Brain microvascular endothelial cell (primary cell): ENCODE data around the gene OSGIN1.

ENCODE experiments used
- DNase-seq: peaks from one replicate; pipeline ENCODE4 v3.0.0-alpha.2; 2020
- H3K27ac ChIP-seq: fragments of 250-450 bp; sonication (Bioruptor Pico); 2 replicates; pipeline ENCODE4 v1.5.1; 2020; ENCODE audit warnings: mild to moderate bottlenecking, moderate library complexity
- H3K27me3 ChIP-seq: fragments of 250-450 bp; sonication (Bioruptor Pico); replicated peaks from 2 replicates; pipeline ENCODE4 v1.5.1; 2020; ENCODE audit warnings: mild to moderate bottlenecking
- H3K36me3 ChIP-seq: fragments of 250-450 bp; sonication (Bioruptor Pico); replicated peaks from 2 replicates; pipeline ENCODE4 v1.5.1; 2020; ENCODE audit warnings: mild to moderate bottlenecking
- H3K4me3 ChIP-seq: 2 replicates; pipeline ENCODE4 v1.5.1; 2011; ENCODE audit warnings: low read depth, mild to moderate bottlenecking, control low read depth, low read length, moderate library complexity
- in situ Hi-C: cut with HindIII; loops from 2 replicates; pipeline ENCODE4 v1.10.0; 2017; ENCODE audit warnings: low sequenced_read_pairs, low pct_ligation_motif_present
- TF ChIP-seq, protein P1 (sequence below): IDR thresholded peaks from 2 replicates; pipeline ENCODE4 v1.5.1; 2011; ENCODE audit warnings: low read depth, mild to moderate bottlenecking, moderate library complexity, low read length, control low read depth, inconsistent platforms; ENCODE audit errors: missing control alignments

The OSGIN1 gene

DNA sequence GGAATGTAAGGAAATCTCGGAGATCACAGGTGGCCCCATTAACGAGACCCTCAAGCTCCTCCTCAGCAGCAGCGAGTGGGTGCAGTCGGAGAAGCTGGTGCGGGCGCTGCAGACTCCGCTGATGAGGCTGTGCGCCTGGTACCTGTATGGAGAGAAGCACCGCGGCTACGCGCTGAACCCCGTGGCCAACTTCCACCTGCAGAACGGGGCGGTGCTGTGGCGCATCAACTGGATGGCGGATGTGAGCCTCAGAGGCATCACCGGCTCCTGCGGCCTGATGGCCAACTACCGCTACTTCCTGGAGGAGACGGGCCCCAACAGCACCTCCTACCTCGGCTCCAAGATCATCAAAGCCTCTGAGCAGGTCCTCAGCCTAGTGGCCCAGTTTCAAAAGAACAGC, 38.0 kb upstream of the OSGIN1 start:
- no peak for DNase-seq
- in situ Hi-C loops, result no loop called here
- TF ChIP-seq, protein P1, sequence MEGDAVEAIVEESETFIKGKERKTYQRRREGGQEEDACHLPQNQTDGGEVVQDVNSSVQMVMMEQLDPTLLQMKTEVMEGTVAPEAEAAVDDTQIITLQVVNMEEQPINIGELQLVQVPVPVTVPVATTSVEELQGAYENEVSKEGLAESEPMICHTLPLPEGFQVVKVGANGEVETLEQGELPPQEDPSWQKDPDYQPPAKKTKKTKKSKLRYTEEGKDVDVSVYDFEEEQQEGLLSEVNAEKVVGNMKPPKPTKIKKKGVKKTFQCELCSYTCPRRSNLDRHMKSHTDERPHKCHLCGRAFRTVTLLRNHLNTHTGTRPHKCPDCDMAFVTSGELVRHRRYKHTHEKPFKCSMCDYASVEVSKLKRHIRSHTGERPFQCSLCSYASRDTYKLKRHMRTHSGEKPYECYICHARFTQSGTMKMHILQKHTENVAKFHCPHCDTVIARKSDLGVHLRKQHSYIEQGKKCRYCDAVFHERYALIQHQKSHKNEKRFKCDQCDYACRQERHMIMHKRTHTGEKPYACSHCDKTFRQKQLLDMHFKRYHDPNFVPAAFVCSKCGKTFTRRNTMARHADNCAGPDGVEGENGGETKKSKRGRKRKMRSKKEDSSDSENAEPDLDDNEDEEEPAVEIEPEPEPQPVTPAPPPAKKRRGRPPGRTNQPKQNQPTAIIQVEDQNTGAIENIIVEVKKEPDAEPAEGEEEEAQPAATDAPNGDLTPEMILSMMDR, result no peak
- peaks cover 9% of the 10 kb centered on the region for H3K36me3 ChIP-seq
- H3K4me3 ChIP-seq, result no peak overlapping the region
- no peaks in the 10 kb centered on the region for H3K27me3 ChIP-seq
- no peak overlapping the region for H3K27ac ChIP-seq

DNA sequence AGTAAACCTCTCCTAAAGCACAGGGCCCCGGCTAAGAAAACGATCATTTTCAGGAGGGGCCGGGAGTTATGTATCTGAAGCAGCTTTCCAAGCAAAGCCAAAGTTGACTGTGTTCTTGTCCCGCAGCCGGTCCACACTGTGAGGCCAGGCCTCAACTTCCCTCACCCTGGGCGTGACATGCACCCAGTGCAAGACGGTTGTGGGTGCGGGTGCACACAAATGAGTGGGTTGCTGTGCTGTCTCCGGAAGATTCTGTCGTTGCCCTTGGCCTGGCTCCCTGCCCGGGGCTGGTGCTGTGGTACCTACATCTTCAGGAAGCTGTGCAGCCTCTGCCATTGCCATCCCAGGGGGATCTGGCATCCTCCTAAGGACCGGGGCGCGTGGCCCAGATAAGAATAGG, 37.5 kb upstream of the OSGIN1 start:
- no peak overlapping the region for H3K27ac ChIP-seq
- H3K27me3 ChIP-seq, result no peaks in the 10 kb centered on the region
- TF ChIP-seq, protein P1, result no peak
- in situ Hi-C loops, result no loop called here
- H3K4me3 ChIP-seq, result no peak overlapping the region
- peaks cover 9% of the 10 kb centered on the region for H3K36me3 ChIP-seq
- DNase-seq, result no peak

DNA sequence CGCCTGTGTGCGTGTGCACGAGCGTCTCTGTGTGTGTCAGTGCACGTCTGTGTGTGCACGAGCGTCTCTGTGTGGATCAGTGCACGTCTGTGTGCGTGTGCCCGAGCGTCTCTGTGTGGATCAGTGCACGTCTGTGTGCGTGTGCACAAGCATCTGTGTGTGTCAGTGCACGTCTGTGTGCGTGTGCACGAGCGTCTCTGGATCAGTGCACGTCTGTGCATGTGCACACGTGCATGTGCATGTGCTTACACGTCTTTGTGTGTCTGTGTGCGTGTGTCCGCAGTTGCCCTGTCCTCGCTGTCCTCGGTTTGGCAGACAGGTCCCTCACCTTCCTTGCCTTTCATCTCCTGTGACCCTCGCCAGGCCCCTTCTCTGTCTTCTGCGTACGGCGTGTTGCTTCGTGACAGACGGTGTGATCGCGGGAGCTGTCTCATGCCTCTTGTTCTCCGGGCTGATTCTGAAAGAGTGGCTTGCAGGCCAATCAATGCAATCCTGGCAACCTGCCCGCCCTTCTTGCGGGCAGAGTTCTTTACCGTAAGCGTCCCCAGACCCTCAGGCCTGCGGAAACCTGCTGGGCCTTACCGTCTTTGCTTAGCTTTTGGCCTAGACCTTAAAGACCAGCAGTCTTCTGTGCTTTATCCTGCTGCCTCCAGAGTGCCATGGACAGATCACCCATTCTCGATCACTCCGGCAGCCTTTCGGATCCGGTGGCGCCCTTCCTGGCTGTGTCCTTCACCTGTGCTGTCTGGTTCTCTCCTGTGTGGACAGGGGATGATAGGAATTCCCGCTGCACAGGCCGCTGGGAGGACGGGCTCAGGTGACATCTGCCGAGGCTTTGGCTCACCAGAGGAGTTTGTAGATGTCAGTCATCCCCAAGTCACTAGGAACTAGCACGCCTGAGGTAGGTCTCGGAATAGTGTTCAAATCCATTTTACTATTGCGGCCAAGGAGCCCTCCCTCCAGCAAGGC, 35.6 kb upstream of the OSGIN1 start:
- in situ Hi-C loops, result no loop called here
- no peak overlapping the region for H3K4me3 ChIP-seq
- H3K27me3 ChIP-seq, result no peaks in the 10 kb centered on the region
- H3K27ac ChIP-seq, result no peak overlapping the region
- TF ChIP-seq, protein P1, result no peak
- H3K36me3 ChIP-seq, result peaks cover 9% of the 10 kb centered on the region
- no peak for DNase-seq

DNA sequence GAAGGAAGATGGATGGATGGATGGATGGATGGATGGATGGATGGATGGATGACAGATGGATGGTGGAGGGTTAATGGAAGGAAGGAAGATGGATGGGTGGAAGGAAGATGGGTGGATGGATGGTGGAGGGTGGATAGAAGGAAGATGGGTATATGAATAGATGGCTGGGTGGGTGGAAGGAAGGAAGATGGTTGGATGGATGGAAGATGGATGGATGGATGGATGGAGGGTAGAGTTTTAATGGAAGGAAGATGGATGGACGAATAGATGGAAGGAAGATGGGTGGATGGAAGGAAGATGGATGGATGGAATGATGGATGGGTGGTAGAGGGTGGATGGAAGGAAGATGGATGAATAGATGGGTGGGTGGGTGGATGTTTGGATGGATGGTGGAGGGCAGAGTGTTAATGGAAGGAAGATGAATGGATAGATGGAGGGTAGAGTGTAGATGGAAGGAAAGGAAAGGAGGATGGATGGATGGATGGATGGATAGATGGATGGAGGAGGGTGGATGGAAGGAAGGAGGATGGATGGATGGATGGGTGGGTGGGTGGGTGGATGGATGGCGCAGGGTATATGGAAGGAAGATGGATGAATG, 32.0 kb upstream of the OSGIN1 start:
- no peak for DNase-seq
- no peak overlapping the region for H3K4me3 ChIP-seq
- in situ Hi-C loops, result no loop called here
- no peak overlapping the region for H3K27ac ChIP-seq
- no peaks in the 10 kb centered on the region for H3K27me3 ChIP-seq
- TF ChIP-seq, protein P1, result no peak
- peaks cover 3% of the 10 kb centered on the region for H3K36me3 ChIP-seq

DNA sequence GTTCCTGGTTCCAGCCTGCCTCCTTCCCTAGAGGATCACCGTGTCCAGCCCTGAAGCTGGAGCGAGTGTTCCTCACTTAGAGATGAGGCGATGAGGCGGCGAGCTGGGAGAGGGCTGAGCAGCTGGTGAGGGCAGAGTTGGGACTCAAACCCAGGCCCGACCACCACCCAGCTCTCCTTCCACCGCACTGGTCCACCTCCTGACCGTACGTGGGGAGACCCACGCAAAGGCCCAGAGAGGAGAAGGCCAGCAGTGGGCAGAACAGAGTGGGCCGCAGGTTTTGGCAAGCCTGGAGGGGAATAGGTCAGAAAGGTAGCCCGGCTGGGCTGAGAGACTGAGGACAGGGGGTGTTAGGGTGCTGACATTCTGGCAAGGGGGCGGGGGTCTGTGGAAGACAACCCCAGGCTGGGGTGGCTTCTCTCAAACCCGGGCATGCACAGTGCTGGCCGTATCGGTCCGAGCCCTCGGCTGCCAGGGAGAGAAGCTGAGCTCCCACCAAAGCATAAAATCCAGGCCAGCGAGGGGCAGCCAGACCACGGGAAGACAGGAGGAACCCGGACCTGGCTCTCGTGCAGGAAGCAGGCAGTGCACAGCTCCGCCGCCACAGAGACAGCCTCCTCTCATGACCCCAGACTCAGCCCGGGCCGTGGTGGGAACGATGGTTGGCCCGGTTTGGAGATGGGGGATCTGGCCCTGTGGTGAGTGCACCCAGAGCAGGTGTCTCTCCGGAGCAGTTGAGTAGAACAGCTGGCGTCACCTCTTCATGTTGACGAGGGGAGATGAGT, 29.3 kb upstream of the OSGIN1 start:
- in situ Hi-C loops, result no loop called here
- Histone ChIP-seq H3K4me3 (no peak overlapping the region), H3K27ac (no peak overlapping the region), H3K36me3 (peaks cover under 1% of the 10 kb centered on the region), H3K27me3 (no peaks in the 10 kb centered on the region)
- TF ChIP-seq, protein P1, result no peak
- no peak for DNase-seq
